Stimulated activated CD4-positive, alpha-beta T cell treated with anti-CD3 and anti-CD28 coated beads, Interleukin-2, amount 100 ng/mL, for 48 hours (primary cell): ENCODE results near the gene CAMKK1.
A peak's percentile ranks its signal among the peaks of the same experiment; 100 is the strongest.
"Not testable (repeated sequence)": the region's sequence is repeated elsewhere in the genome, so short reads cannot be mapped to it uniquely, and the experiment has no call there.

ENCODE experiments used
- DNase-seq, 2 donors: peaks; one replicate each; pipeline ENCODE4 v3.0.0-alpha.2; 2020

CAMKK1 gene

DNA sequence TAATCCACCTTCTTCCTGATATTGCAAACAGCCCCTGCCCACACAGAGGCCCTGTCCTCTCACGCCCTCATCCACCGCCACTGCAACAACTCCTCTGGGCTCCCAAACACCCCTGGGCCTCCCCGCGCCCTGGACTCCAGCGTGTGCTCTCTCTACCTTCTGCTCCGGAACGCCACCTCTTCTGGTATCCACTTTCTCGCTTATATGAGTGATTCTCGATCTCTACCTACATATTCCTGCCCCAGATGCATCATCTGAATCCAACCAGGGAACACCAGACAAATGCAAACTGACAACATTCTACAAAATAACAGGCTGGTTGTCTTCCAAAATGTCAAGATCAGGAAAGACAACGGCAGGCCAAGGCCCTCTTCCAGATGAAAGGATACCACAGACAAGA is 19.0 kb downstream of the CAMKK1 start:
- DNase-seq, result no peak

DNA sequence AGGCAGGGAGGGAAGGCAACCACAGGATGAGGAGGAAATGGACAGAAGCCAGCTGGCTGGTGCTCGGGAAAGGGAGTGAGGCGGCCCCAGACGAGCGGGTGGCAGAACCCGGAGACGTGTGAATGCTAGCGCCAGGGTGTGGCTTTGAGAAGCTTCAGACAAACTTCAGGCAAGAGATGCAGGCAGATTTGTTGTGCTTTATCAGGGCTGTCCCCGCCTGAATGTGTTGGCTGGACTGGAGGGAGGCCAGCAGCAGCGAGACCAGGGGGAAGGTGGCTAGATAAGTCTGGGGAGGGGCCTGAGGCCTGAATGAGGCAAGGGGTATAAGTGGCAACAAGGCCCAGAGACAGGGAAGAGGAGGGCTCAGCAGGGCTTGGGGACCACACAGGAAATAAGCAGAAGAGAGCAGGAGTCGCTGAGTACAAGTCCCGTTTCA is 22.0 kb downstream of the CAMKK1 start:
- no peak for DNase-seq

DNA sequence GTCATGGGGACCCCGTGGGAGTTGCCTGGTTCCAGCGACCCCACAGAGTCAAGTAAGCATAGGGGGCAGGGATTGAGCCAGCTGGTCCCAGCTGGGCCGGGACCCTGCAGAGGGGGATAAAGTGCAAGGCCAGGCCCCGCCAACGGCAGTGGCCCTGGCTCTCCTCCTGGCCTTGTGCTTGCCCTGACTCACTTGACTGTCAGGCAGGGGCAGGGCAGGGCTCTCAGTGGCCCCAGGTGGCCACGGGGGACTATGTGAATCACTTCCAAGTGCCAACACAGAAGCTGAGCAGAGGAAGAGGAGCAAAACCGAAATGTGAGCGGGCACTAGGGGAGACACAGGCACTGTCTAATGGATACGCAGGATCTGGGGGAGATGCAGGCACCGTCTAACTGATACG is 25.2 kb downstream of the CAMKK1 start:
- DNase-seq, result no peak

DNA sequence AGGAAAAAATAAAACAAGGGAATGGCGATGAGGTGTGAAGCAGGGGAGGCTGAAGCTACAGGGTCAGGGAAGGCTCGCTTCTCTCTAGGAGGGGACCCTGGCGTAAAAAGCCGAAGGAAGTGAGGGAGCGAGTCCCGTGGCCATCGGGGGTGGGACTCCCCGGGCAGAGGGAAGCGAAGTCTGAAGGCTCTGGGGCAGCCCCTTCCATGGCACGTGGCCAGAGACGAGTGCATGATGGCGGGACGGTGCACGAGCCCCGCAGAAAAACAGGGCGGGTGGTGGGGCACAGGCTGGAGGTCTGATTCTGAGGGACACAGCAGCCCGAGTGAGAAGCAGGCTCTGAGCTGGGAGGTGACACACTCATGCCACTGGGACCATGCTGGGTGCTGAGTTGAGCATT is 25.7 kb downstream of the CAMKK1 start:
- no peak for DNase-seq

DNA sequence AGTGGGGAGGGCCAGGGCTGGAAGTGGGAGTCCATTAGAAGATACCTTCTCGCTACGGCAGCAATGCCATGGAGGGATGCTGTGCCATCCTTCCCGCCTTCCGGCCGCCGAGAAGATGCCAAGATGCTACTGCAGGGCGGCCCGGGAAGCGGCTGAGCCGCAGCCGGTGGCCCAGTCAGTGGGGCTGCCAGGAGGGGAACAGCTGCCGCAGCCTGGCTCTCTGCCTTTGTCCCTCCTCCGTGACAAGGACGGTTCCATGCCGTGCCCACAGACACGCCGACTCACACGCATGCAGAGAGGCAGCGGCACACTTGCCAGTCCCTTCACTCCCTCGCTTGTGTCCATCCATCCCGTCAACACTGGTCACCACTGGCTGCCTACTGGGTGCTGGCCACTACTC is 26.6 kb downstream of the CAMKK1 start:
- DNase-seq, result no peak

DNA sequence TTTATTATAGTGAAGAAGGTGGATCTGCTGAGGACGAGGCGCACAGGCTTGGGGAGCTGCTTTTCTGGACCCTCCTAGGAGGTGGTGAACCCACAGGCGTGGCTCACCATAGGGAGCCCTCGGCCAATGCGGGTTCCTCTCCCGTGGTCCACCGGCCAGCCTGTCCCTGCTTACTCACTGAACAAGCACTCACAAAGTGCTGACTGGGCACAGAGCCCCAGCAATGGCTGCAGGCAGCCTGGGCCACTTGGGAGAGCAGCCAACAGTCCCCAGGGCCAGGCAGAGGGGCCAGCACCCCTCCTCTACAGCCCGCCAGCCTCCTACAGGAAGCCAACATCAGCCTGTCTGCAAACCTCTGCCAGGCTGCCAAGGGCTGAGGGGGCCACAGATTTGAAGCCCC is 27.7 kb downstream of the CAMKK1 start:
- no peak for DNase-seq

DNA sequence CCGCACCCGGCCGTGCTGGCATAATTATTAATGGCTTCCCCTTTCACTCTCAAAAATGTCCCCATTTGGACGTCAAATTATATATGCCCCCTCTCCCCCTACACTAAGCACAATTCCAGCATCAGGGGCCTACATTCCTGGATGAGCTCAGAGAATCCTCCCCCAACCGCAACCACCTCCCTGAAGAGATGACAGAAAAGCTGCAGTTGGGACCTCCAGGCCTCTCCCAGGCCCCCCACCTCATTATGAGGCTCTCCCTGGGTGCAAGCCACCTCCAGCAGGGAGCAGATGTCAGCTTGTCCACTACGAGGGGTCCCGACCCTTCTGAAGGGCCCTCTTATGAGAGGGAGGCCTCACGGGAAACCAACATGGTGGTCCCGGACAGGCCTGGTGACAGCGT is 28.3 kb downstream of the CAMKK1 start:
- no peak for DNase-seq

DNA sequence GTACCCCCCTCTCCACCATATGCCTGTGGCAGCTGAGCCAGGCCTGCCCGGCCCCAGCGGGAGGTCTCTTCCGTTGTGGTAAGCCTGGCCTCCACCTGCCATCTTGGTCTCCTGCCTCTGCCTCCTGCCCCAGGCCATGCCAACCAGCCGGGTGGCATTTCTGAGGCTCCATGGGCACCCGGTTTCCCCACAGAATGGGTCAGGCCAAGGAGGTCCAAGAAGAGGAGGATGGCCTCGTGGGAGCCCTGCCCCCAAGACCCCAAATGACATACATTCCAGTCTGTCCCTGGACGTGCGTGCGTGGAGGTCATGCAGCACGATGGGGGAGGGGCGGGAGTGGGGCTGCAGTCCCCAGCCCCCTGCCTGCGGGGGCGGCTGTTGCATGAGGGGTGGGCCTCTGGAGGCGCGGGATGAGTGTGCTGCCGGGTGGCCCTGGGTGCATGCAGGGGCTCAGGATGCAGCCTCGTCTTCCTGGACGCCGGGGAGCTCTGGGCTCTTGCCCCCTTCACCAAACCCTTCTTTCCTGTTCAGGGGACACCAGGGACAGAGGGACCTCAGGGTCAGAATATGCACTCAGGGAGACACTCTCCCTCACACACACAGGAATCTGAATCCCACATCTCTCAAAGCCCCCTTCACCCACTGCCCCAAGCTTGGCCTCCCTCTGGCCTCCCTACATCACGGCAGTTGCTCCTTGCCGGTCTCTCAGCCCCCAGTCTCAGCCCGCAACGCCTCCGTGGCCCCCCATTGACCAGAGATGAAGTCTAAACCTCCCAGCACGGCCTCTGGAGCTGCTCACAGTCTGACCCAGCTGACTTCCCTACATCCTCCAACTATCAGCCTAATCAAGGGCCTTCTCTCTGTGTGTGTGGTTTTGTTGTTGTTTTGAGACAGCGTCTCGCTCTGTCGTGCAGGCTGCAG is 30.8 kb downstream of the CAMKK1 start:
- DNase-seq, result no peak

DNA sequence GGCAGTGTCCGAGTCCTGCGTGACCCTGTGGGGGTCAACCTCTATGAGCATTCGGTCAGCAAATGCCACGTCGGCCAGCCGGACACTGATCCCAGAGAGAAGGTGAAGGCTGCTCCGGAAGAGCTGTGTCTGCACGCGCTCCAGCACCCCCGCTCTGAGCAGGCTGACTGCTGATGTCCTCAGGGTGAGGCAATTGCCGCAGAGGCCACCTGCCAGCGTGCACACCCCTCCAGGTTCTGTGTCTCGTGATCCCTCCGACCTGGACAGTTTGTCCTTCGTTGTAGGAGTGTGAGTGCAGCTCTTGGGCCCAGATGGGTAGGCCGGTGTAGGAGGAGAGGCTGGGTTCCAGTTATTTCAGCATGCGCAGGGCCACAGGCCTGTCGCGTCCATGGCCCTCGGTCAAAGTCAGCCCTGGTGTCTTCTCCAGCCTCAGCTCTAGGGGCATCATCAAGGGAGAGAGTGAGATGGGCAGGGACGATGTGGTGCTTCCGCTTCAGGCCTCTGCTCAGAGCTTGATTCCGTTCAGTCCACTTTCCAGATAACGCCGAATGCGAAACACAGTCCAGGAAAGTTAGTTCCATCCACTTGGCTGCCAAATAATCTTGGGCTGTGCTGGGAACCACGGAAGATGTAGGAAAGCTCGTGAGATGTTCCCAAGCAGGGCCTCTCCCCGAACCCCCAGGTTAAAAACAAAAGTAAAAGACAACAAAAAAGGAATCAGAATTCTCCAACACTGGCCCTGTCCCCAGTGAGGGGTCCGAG is 31.7 kb downstream of the CAMKK1 start:
- no peak for DNase-seq

DNA sequence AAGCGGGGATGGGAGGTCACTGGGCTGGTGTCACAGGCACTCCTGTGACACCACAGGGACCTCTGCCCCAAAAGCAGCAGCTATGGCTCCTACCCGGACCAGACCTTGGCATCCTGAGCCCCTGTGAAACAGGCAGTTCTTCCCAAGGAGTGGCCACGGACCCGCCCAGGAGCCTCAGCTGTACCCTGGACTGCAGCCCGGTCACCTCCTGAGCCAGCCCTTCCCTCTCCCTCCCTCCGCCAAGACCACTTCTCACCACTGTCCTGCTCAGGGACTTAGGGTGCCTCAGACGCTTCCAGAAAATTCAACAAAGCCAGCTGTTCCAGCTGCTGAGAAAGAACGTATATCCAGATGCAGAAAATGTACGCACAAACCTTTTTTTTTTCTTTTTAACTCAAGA is 32.9 kb downstream of the CAMKK1 start:
- no peak for DNase-seq

DNA sequence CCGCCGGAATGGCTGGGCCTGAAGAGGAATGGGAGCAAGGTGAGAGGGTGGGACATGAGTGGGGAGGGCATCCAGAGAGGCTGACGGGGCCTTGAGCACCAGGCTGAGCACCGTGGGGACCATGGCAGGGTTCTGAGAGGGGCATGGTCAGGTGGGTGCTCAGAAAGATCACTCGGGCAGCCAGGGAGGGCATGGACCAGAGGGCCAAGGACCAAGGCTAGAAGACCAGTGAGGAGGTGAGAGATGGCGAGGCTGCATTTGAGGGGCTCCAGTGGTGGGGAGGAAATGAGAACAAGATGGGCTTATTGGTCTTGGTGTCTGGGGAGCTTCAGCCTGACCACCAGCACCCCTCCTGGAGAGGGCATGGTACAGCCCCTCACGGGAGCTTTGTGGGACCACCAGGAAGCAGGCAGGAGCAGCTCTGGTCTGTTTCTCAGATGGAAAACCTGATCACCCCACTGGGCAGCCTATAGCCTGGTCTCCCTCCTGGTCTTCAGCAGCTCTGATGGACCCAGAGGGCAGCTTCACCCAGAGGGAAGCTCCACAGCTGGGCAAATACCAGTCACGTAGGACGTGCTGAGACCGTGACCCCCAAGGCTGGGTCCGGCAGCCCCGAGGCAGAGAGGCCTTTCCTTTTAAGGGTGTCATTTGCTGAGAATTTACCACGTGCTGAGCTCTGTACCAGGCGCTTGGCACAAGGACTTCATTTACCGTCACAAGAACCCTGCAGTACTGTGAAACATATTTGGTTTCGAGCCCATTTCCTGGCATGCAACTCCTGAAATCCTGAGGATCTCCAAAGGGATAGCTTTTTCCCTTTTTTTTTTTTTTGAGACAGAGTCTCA is 35.4 kb downstream of the CAMKK1 start:
- no peak for DNase-seq

DNA sequence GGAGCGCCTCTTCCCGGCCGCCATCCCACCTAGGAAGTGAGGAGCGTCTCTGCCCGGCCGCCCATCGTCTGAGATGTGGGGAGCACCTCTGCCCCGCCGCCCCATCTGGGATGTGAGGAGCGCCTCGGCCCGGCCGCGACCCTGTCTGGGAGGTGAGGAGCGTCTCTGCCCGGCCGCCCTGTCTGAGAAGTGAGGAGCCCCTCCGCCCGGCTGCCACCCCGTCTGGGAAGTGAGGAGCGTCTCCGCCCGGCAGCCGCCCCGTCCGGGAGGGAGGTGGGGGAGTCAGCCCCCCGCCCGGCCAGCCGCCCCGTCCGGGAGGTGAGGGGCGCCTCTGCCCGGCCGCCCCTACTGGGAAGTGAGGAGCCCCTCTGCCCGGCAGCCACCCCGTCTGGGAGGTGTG is 38.6 kb downstream of the CAMKK1 start:
- DNase-seq, result not testable (repeated sequence)

DNA sequence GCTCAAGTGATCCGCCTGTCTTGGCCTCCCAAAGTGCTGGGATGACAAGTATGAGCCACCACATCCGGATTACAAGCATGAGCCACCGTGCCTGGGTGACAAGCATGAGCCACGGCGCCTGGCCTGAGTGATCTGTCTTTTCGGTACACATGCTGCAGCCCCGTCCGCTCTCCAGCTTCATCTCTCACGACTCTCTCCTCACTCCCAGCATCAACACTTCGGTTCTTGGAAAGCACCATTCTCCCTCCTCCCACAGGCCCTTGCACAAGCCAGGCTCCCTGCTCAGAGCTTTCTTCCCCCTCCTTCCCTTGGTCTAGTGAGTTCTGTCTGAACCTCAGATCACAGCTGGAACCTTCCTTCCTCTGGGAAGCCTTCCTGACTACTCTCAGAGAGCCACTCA is 40.3 kb downstream of the CAMKK1 start:
- DNase-seq, result no peak

DNA sequence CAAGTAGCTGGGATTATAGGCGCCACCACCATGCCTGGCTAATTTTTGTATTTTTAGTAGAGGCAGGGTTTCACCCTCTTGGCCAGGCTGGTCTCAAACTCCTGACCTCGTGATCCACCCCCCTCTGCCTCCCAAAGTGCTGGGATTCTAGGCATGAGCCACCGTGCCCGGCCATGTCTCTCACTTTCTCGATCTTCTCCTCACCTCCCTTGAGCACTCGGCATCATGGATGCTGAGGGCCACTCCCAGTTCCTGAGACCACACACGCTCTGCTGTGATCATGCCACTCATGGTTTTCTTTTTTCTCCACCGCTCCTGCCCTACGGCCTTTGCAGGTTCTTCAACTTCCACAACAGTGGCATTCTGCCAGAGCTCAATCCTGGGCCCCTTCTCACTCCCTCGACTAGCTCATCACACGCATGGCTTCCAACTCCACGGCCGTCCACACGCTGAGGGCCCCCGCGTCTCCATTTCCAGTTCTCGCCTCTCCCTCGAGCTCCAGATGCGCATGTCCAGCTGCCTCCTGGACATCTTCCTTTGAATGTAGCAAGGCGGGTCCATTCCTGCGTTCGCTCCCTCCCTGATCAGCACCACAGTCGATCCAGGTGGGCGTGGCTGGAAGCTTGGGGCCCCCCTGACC is 41.3 kb downstream of the CAMKK1 start:
- DNase-seq, result no peak

DNA sequence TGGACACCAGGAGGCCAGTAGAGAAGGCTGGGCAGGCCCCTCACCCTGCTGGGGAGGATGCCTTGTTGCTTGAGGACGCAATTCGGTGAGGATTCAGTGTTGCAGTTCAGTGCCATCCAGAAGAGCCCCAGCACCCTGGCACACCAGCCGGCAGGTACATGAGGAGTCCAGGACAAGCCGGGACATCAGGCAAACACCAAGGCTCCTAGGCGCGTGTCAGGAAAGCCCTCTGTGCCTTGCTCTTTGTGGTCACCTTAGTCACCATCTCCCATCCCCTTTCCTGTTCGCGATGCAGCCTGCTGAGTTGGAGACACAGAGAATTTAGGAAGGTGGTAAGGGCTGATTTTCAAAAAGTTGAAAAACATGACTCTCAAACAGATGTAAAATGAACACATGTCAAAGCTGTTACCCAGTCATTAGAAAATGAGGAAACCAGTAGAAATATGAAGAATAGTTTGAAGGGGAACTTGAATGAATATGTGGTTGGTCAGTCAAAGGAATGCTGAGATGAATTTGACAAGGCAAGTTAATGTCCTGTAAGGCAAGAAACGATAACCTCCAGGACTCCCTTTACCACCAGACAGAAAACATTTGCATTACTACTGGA is 44.5 kb downstream of the CAMKK1 start:
- DNase-seq, result no peak

DNA sequence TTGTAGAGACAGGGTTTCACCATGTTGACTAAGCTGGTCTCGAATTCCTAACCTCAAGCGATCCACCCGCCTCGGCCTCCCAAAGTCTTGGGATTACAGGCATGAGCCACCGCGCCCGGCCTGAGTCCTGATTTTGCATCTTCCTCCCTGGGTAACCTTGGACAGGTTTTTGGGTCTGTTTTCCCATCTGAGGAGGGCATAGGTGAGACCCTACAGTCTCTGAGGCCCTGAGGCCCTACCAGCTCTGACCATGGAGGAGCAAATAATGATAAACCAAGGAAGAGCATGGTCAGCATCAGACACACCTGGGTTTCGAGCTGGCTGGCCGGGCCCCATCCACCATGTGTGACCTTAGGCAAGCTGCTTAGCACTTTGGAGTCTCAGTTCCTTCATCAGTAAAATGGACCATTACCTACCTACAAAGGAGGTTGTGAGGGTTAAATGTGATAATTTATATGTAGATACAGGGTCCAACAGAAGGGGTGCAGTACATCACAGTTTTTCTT is 45.6 kb downstream of the CAMKK1 start:
- no peak for DNase-seq

DNA sequence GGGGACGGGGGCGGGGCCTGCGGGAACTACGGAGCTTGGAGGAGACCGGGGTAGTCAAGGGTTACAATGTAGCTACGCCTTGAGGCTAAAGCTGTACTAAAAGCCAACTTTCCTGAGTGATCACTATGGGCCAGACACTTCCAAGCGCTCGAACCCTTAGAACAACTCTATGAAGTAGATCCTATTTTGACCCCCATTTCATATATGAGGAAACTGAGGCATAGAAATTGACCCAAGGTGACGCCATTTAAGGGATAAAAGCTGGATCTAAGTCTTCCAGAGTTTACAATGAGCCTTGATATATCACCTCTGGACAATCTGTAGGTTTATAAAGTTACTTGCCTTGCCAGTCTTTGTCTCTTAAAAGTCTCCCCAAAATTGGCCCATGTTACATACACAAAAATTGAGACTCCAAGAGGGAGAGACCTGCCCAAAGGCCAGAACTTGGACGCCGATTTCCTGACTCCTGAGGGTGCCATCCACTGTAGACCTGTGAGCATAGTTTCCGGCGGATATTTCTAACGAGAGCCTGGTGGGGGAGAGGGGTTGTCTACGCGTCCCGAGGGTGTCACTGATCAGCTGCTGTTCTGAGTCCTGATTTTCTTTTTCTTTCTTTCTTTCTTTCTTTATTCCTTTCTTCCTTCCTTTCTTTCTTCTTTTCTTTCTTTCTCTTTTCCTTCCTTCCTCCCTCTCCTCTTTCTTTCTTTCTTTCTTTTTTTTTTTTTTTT is 46.3 kb downstream of the CAMKK1 start:
- DNase-seq, result no peak

DNA sequence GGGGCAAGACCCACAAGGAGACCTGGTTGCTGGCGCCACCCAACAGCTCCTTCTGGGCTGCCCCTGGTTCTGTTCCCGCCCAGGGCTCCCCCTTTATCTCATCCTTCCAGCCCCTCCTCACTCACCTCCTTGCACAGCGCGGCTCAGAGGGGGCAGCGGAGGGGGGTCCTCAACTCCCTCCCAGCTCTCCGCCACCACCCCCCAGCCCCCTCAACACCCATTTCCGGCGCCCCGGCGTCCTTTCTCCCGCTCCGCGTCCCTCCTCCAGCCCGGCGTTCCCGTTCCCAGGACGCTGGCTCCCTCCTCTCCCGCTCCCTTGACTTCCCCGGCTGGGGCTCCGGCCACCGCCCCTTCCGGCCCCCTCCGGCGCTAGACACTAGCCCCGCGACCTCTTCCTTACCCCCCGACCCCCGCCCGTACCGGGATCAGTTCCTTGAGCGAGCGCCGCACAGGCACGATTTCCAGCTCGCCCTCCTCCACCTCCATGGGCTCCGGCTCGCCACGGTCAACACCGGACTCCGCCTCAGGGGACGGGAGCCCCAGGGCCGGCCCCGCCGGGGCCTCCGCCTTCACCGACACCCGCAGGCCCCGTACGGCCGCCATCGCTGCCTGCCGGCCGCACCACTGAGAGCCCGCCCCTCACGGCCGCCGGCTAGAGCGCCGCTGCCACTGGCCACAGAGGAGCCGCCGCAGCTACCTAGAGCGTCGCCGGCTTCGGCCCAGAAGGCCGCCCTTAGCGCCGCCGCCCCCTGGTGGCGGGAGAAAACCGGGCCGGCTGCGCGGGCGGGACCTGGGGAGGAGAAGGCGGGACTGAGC is 47.0 kb downstream of the CAMKK1 start, which contains the start of gene NCBP3:
Gene NCBP3, minus strand, starts transcription at position 626 of the 816 bp plus-strand sequence. Its CDS starts 23 bp downstream, at position 603.
- DNase-seq, result peak; percentile 89 to 96

DNA sequence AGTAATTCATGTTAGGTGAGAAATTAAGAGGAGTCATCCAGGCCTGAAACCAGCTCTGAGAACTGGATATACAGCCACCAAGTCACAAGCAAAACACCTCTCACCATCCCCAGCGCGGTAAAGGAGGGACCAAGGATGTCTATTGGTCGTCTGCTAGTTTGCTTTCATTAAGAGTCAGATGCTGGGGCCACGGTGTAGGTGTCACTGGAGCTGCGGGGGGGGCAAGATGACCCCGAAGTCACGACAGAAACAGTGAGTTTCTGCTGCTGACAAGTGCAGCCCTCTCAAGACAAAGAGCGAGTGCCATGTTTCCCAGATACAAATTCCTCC is 47.6 kb downstream of the CAMKK1 start:
- DNase-seq, result peak; percentile 37

DNA sequence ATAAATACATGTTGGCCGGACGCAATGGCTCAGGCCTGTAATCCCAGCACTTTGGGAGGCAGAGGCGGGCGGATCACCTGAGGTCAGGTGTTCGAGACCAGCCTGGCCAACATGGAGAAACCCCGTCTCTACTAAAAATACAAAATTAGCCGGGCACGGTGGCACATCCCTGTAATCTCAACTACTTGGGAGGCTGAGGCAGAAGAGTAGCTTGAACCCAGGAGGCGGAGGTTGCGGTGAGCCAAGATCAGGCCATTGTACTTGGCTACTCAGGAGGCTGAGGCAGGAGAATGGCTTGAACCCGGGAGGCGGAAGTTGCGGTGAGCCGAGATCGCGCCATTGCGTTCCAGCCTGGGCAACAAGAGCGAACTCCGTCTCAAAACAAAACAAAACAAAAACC is 48.3 kb downstream of the CAMKK1 start:
- not testable (repeated sequence) for DNase-seq
